K562 (cell line): Measurements from ENCODE around the gene AP3B2. TPM values are rescaled to one million over a fixed set of nuclear protein-coding genes. Genes with fewer than 3 reads are reported as not detected.

Source experiments
- ATAC-seq: fragments of 200-7000 bp; cut with Tn5 transposase; 3 replicates; pipeline ENCODE4 v1.9.1; 2020; ENCODE audit warnings: moderate library complexity
- BruUV-seq: library from RNA; stranded (reverse); fragments of 400-500 nt; replicated peaks from 2 replicates; lab custom pipeline; 2021; lab: Mats Ljungman, UMichigan
- CTCF ChIA-PET: fragments of 300-600 bp; formaldehyde crosslinking; extraction: SDS; loops from one replicate; lab custom pipeline; 2021; ENCODE audit warnings: low intra/inter-chr PET ratio; lab: Yijun Ruan, JAX
- POLR2A ChIA-PET: fragments of 300-600, 350-650 bp; sonication (Branson Sonifier 250); formaldehyde crosslinking; extraction: SDS; loops from one replicate; lab custom pipeline; 2021; ENCODE audit warnings: antibody characterized with exemption, inconsistent platforms; lab: Yijun Ruan, JAX
- DNase-seq, 4 experiments: peaks; one replicate each; pipeline versions ENCODE4 v3.0.0 to v3.0.0-alpha.2; 2011 to 2018; ENCODE audit warnings: low spot score in 3 of 4, mixed read lengths in 3 of 4; ENCODE audit errors: extremely low read depth in 1 of 4
- FAIRE-seq: peaks from 2 replicates; lab custom pipeline; 2011; peaks lifted over from hg19 to GRCh38; lab: Jason Lieb, UNC
- H2AFZ ChIP-seq: 2 replicates; pipeline ENCODE4 v1.6.0; 2011; ENCODE audit warnings: low read depth, low read length, control low read depth, inconsistent platforms
- H3K27ac ChIP-seq: fragments of 200-600 bp; 3 replicates; pipeline ENCODE4 v1.8.0; 2011; ENCODE audit warnings: low read depth, mild to moderate bottlenecking, control low read depth, inconsistent platforms, low read length, moderate library complexity, mixed read lengths; ENCODE audit errors: extremely low read depth
- H3K27me3 ChIP-seq, 2 experiments: fragments of 300-600 bp in 1 of 2; 2 replicates in 1 of 2; 3 replicates in 1 of 2; pipeline versions ENCODE4 v1.6.0 to v1.8.0; 2011; ENCODE audit warnings: inconsistent platforms in 2 of 2, low read length in 2 of 2, mild to moderate bottlenecking in 1 of 2, mixed read lengths in 1 of 2, moderate library complexity in 1 of 2; ENCODE audit not compliant: control insufficient read depth in 2 of 2, insufficient read depth in 2 of 2
- H3K36me3 ChIP-seq: fragments of 300-600 bp; 3 replicates; pipeline ENCODE4 v1.8.0; 2011; ENCODE audit warnings: mild to moderate bottlenecking, low read length, inconsistent platforms; ENCODE audit not compliant: control insufficient read depth, insufficient read depth
- H3K4me1 ChIP-seq, 2 experiments: fragments of 200-600 bp in 1 of 2; replicated peaks in 1 of 2; 2 replicates in 1 of 2; 3 replicates in 1 of 2; pipeline versions ENCODE4 v1.5.1 to v1.8.0; 2011; ENCODE audit warnings: inconsistent platforms in 2 of 2, low read length in 2 of 2, mild to moderate bottlenecking in 1 of 2, mixed read lengths in 1 of 2, moderate library complexity in 1 of 2; ENCODE audit not compliant: control insufficient read depth in 2 of 2, insufficient read depth in 2 of 2
- H3K4me2 ChIP-seq: 2 replicates; pipeline ENCODE4 v1.6.1; 2011; ENCODE audit warnings: low read length, control low read depth, inconsistent platforms, mixed read lengths; ENCODE audit not compliant: insufficient read depth
- H3K4me3 ChIP-seq: fragments of 200-600 bp; sonication (generic), shearing (Covaris generic); 2 replicates; pipeline ENCODE4 v1.5.1; 2016; ENCODE audit warnings: control low read depth, inconsistent platforms
- H3K79me2 ChIP-seq: fragments of 200-600 bp; 3 replicates; pipeline ENCODE4 v1.8.0; 2011; ENCODE audit warnings: low read length, inconsistent platforms; ENCODE audit not compliant: control insufficient read depth, insufficient read depth
- H3K9ac ChIP-seq, 2 experiments: 2 replicates each; pipeline versions ENCODE4 v1.6.0 to v1.6.1; 2011; ENCODE audit warnings: low read depth in 2 of 2, low read length in 2 of 2, control low read depth in 1 of 2, inconsistent platforms in 1 of 2, mild to moderate bottlenecking in 1 of 2, mixed read lengths in 1 of 2; ENCODE audit not compliant: insufficient read depth in 1 of 2
- H3K9me1 ChIP-seq: one replicate; pipeline ENCODE4 v1.6.0; 2011; ENCODE audit warnings: inconsistent platforms, mild to moderate bottlenecking, low read length, moderate library complexity; ENCODE audit not compliant: control insufficient read depth, insufficient read depth
- H3K9me3 ChIP-seq: replicated peaks from 2 replicates; pipeline ENCODE4 v1.5.1; 2011; ENCODE audit warnings: low read depth, low read length, inconsistent platforms; ENCODE audit not compliant: control insufficient read depth, insufficient read depth
- H4K20me1 ChIP-seq: replicated peaks from 2 replicates; pipeline ENCODE4 v1.6.1; 2011; ENCODE audit warnings: low read length, inconsistent platforms, mixed read lengths; ENCODE audit not compliant: control insufficient read depth, insufficient read depth
- CREB5 ChIP-seq: fragments of 250-450 bp; sonication (Bioruptor Pico); IDR thresholded peaks from 2 replicates; pipeline ENCODE4 v1.5.0; 2020; ENCODE audit warnings: mild to moderate bottlenecking
- DPF2 ChIP-seq: fragments of 450-650 bp; IDR thresholded peaks from 2 replicates; pipeline ENCODE4 v1.6.1; 2016
- EHMT2 ChIP-seq: fragments of 450-650 bp; IDR thresholded peaks from 2 replicates; pipeline ENCODE4 v1.6.1; 2018; ENCODE audit warnings: antibody characterized with exemption
- FOXJ2 ChIP-seq: fragments of 200-800 bp; sonication (Bioruptor generic); IDR thresholded peaks from 2 replicates; pipeline ENCODE4 v1.6.1; 2016; ENCODE audit warnings: missing genetic modification characterization, missing compliant biosample characterization
- KAT7 ChIP-seq: sonication (generic); formaldehyde crosslinking; IDR thresholded peaks from 2 replicates; pipeline ENCODE4 v1.8.0; 2022; ENCODE audit warnings: missing genetic modification reagents, mild to moderate bottlenecking, borderline replicate concordance
- PRPF4 ChIP-seq: fragments of 200-400 bp; formaldehyde crosslinking; IDR thresholded peaks from one replicate; pipeline ENCODE4 v1.6.1; 2017; ENCODE audit warnings: low read length, low read depth, mild to moderate bottlenecking; ENCODE audit not compliant: insufficient read depth, poor library complexity, severe bottlenecking
- RBBP5 ChIP-seq: fragments of 200-600 bp; sonication (generic); IDR thresholded peaks from 2 replicates; pipeline ENCODE4 v1.6.1; 2012; ENCODE audit warnings: borderline replicate concordance, mild to moderate bottlenecking, low read length, control low read depth, inconsistent platforms; ENCODE audit not compliant: insufficient read depth, poor library complexity, severe bottlenecking
- RREB1 ChIP-seq: fragments of 250-450 bp; sonication (Bioruptor Pico); IDR thresholded peaks from 2 replicates; pipeline ENCODE4 v1.4.0; 2020
- RUNX1 ChIP-seq: sonication (generic); IDR thresholded peaks from 2 replicates; pipeline ENCODE4 v1.6.1; 2016; ENCODE audit warnings: antibody characterized with exemption, low read depth
- TRIM28 ChIP-seq: fragments of 450-650 bp; IDR thresholded peaks from 2 replicates; pipeline ENCODE4 v1.6.1; 2017
- ZNF282 ChIP-seq: sonication (generic); formaldehyde crosslinking; IDR thresholded peaks from 2 replicates; pipeline ENCODE4 v1.8.1; 2023; ENCODE audit warnings: missing genetic modification reagents
- ZNF41 ChIP-seq: fragments of 250-450 bp; sonication (Bioruptor Pico); conservative IDR thresholded peaks from 2 replicates; pipeline ENCODE4 v1.4.0; 2020; ENCODE audit warnings: mild to moderate bottlenecking
- ZNF511 ChIP-seq: sonication (generic); formaldehyde crosslinking; IDR thresholded peaks from 2 replicates; pipeline ENCODE4 v1.8.0; 2022; ENCODE audit warnings: mild to moderate bottlenecking, missing genetic modification reagents
- ZNF512 ChIP-seq: IDR thresholded peaks from 2 replicates; pipeline ENCODE4 v1.6.1; 2016; ENCODE audit warnings: missing genetic modification characterization, missing compliant biosample characterization
- WGBS: fragments of 100-300 bp; shearing (Covaris generic); methylation state at CpG from one replicate; pipeline ENCODE4 v1.1.6; 2016; ENCODE audit warnings: low coverage, mixed read lengths; ENCODE audit not compliant: insufficient coverage; ENCODE audit errors: missing lambda C conversion rate; 5-methylcytosine and 5-hydroxymethylcytosine counted together
- in situ Hi-C: fragments of 300-500 bp; cut with MboI; formaldehyde crosslinking; loops from 4 replicates; pipeline ENCODE4 v1.15.0; 2018; ENCODE audit warnings: inconsistent platforms, mixed read lengths
- intact Hi-C: fragments of 100-400 bp; cut with micrococcal nuclease; formaldehyde crosslinking; loops from 2 replicates; pipeline ENCODE4 v1.14.2; 2022
- polyA plus RNA-seq, 8 experiments: library from polyadenylated mRNA; depleted of rRNA in 4 of 8; stranded (reverse) in 5 of 8; unstranded in 3 of 8; fragments of >200 nt; fragmentation: Nextera tagmentation in 2 of 8; fragmentation: Illumina TruSeq in 1 of 8; extraction: Ambion mirVana in 2 of 8; extraction: Trizol in 1 of 8; gene quantifications; 2 replicates each; pipeline versions ENCODE4 v1.2.1 to v1.2.3, GENCODE V29; 2011 to 2014; ENCODE audit warnings: inconsistent platforms in 1 of 8, missing spikeins in 1 of 8
- total RNA-seq, 7 experiments: library from RNA; depleted of rRNA in 6 of 7; stranded (reverse); fragments of >200 nt in 6 of 7; fragmentation: Illumina TruSeq in 2 of 7; extraction: Trizol in 2 of 7; gene quantifications; 2 replicates each; pipeline versions ENCODE4 v1.2.1 to v1.2.3, GENCODE V29; 2011 to 2021; ENCODE audit warnings: low replicate concordance in 1 of 7

AP3B2 gene
- total and polyA plus RNA-seq, 9 of the 15 experiments (the other 6 are each of a cell fraction or from before 2014, with no cell fraction given) = 0.03 to 0.15 (median 0.10) TPM; not detected in 2

- POLR2A ChIA-PET = interaction anchor here (0.6 to 1.7 kb wide), 5 partner anchors 8 to 359 kb away, joined by 3 to 7 read pairs (median 4); partner anchors contain the start of gene RPS17
- intact Hi-C loops = loop anchor here (10.0 kb wide), 1 partner anchor 164 kb away; the partner anchor contains the start of genes FSD2 and WHAMM
- H3K9me3 ChIP-seq = no peaks in the 10 kb centered on the region
- ATAC-seq (no peak), FAIRE-seq (no peak), DNase-seq (peak in 1 of 4 experiments; percentile 28)
- 27% methylated on average over 3 of the region's 3 CpGs for WGBS
- no TSS peak for BruUV-seq
- H3K4me1 ChIP-seq = peaks cover 23 to 48% of the 10 kb centered on the region in 2 experiments
- H2AFZ ChIP-seq = no peak overlapping the region
- CTCF ChIA-PET = no interaction called here
- no peak overlapping the region for H3K9ac ChIP-seq
- H3K9me1 ChIP-seq = no peaks in the 10 kb centered on the region
- no peak overlapping the region for H3K4me3 ChIP-seq
- peaks cover 78% of the 10 kb centered on the region for H3K79me2 ChIP-seq
- H3K4me2 ChIP-seq = no peak overlapping the region
- in situ Hi-C loops = no loop called here
- H3K36me3 ChIP-seq = peaks cover 28% of the 10 kb centered on the region
- H3K27ac ChIP-seq = no peak overlapping the region
- no peaks in the 10 kb centered on the region for H3K27me3 ChIP-seq
- no peaks in the 10 kb centered on the region for H4K20me1 ChIP-seq
- TF ChIP-seq CREB5 (CRISPR knock-in tag) = no peak
- TF ChIP-seq RBBP5 = no peak
- TF ChIP-seq RREB1 (CRISPR knock-in tag) = no peak
- no peak for TF ChIP-seq ZNF512 (tag)
- no peak for TF ChIP-seq RUNX1
- no peak for TF ChIP-seq ZNF41 (CRISPR knock-in tag)
- no peak for TF ChIP-seq ZNF511 (CRISPR knock-in tag)
- TF ChIP-seq EHMT2 = 0 out of 2 replicates have a peak, but pooled peaks have one; percentile 41
- no peak for TF ChIP-seq FOXJ2 (tag)
- no peak for TF ChIP-seq ZNF282 (CRISPR knock-in tag)
- TF ChIP-seq PRPF4 = no peak
- TF ChIP-seq TRIM28 = no peak
- peak; percentile 44; the same call in 1 of the 2 replicates for TF ChIP-seq DPF2
- TF ChIP-seq KAT7 (CRISPR knock-in tag) = no peak
Measured at GRCh38 chr15:82640672-82641071, 69.0 kb downstream of the AP3B2 start.
